ENCODE results near the gene MYH14. TPM values are rescaled to one million over a fixed set of nuclear protein-coding genes. Genes with fewer than 3 reads are reported as not detected.

Gene MYH14
- total RNA-seq, 6 experiments from 2014 or later: 0.09 TPM; not detected in 5

GRCh38 chr19:50239921-50240590 lies 36.6 kb downstream of the MYH14 start:
- Mint-ChIP-seq H3K36me3 (ENCODE audit: low read depth) (no peaks in the 10 kb centered on the region), H3K9me3 (peaks cover 4% of the 10 kb centered on the region; the same call in 1 of the 2 replicates), H3K27me3 (ENCODE audit: insufficient read depth) (peaks cover 10% of the 10 kb centered on the region), H3K27ac (no peak overlapping the region), H3K4me1 (ENCODE audit: low read depth) (no peaks in the 10 kb centered on the region), H3K4me3 (no peak overlapping the region)
- TF ChIP-seq CTCF (IDR thresholded peaks at IDR 0.05): no peak
- no peak for DNase-seq

- peaks cover 7% of the 10 kb centered on the region; the same call in 1 of the 2 replicates for H3K9me3 Mint-ChIP-seq
- H3K4me3 Mint-ChIP-seq: no peak overlapping the region
- DNase-seq: no peak
- H3K27me3 Mint-ChIP-seq (ENCODE audit: insufficient read depth): peaks cover 9% of the 10 kb centered on the region
- no peak overlapping the region for H3K27ac Mint-ChIP-seq
- TF ChIP-seq CTCF (IDR thresholded peaks at IDR 0.05): no peak
- H3K4me1 Mint-ChIP-seq (ENCODE audit: low read depth): no peaks in the 10 kb centered on the region
- H3K36me3 Mint-ChIP-seq (ENCODE audit: low read depth): no peaks in the 10 kb centered on the region
Observed at GRCh38 chr19:50242581-50242980, 39.2 kb downstream of the MYH14 start.

- DNase-seq: no peak
- Mint-ChIP-seq H3K27me3 (ENCODE audit: insufficient read depth) (peaks cover 9% of the 10 kb centered on the region), H3K9me3 (peaks cover 20% of the 10 kb centered on the region), H3K36me3 (ENCODE audit: low read depth) (no peaks in the 10 kb centered on the region), H3K4me1 (ENCODE audit: low read depth) (no peaks in the 10 kb centered on the region), H3K27ac (no peak overlapping the region), H3K4me3 (no peak overlapping the region)
- no peak for TF ChIP-seq CTCF (IDR thresholded peaks at IDR 0.05)
Observed at GRCh38 chr19:50244695-50245094, 41.3 kb downstream of the MYH14 start.

GRCh38 chr19:50248413-50248812 lies 45.0 kb downstream of the MYH14 start:
- Mint-ChIP-seq H3K4me1 (ENCODE audit: low read depth) (no peaks in the 10 kb centered on the region), H3K9me3 (peaks cover 36% of the 10 kb centered on the region), H3K27me3 (ENCODE audit: insufficient read depth) (peaks cover 6% of the 10 kb centered on the region), H3K4me3 (no peak overlapping the region), H3K27ac (no peak overlapping the region), H3K36me3 (ENCODE audit: low read depth) (peaks cover 10% of the 10 kb centered on the region; the same call in 1 of the 2 replicates)
- no peak for DNase-seq
- no peak for TF ChIP-seq CTCF (IDR thresholded peaks at IDR 0.05)

GRCh38 chr19:50248826-50249225 lies 45.4 kb downstream of the MYH14 start:
- H3K27me3 Mint-ChIP-seq (ENCODE audit: insufficient read depth): peaks cover 6% of the 10 kb centered on the region
- H3K9me3 Mint-ChIP-seq: peaks cover 38% of the 10 kb centered on the region
- DNase-seq: no peak
- H3K27ac Mint-ChIP-seq: no peak overlapping the region
- TF ChIP-seq CTCF (IDR thresholded peaks at IDR 0.05): no peak
- H3K36me3 Mint-ChIP-seq (ENCODE audit: low read depth): peaks cover 10% of the 10 kb centered on the region; the same call in 1 of the 2 replicates
- no peaks in the 10 kb centered on the region for H3K4me1 Mint-ChIP-seq (ENCODE audit: low read depth)
- H3K4me3 Mint-ChIP-seq: no peak overlapping the region

Data from HFFc6 (cell line).